ENCODE data around the gene DHRS4.
A peak's percentile ranks its signal among the peaks of the same experiment; 100 is the strongest.
"Not testable (repeated sequence)": the region's sequence is repeated elsewhere in the genome, so short reads cannot be mapped to it uniquely, and the experiment has no call there.

The DHRS4 gene

GRCh38 chr14:23993042-23993441 is 39.5 kb downstream of the DHRS4 start:
- H3K9me2 ChIP-seq (ENCODE audit: low read depth, low read length); H2AFZ ChIP-seq (ENCODE audit: low read length); H3K9me3 ChIP-seq (ENCODE audit: low read length); H3K79me2 ChIP-seq (ENCODE audit: insufficient read depth, low read length); H3K4me3 ChIP-seq (ENCODE audit: low read depth, low read length, poor library complexity, severe bottlenecking); H3K36me3 ChIP-seq (ENCODE audit: insufficient read depth, low read length); H3K27me3 ChIP-seq (ENCODE audit: insufficient read depth, low read length); H3F3A ChIP-seq (ENCODE audit: insufficient read depth, low read length); H4K20me1 ChIP-seq (ENCODE audit: insufficient read depth, low read length); H3K9ac ChIP-seq (ENCODE audit: low read length); H3K27ac ChIP-seq (ENCODE audit: low read depth, low read length, poor library complexity, severe bottlenecking); H3K4me2 ChIP-seq (ENCODE audit: low read length): not testable (repeated sequence)
- peaks cover 19% of the 10 kb centered on the region for H3K4me1 ChIP-seq (ENCODE audit: insufficient read depth, low read length, severe bottlenecking)

GRCh38 chr14:23996009-23996408 is 42.4 kb downstream of the DHRS4 start:
- H2AFZ ChIP-seq (ENCODE audit: low read length); H3K79me2 ChIP-seq (ENCODE audit: insufficient read depth, low read length); H3K4me2 ChIP-seq (ENCODE audit: low read length); H3K9me2 ChIP-seq (ENCODE audit: low read depth, low read length); H3K4me3 ChIP-seq (ENCODE audit: low read depth, low read length, poor library complexity, severe bottlenecking); H3K27ac ChIP-seq (ENCODE audit: low read depth, low read length, poor library complexity, severe bottlenecking); H4K20me1 ChIP-seq (ENCODE audit: insufficient read depth, low read length); H3K4me1 ChIP-seq (ENCODE audit: insufficient read depth, low read length, severe bottlenecking); H3K9ac ChIP-seq (ENCODE audit: low read length); H3K9me3 ChIP-seq (ENCODE audit: low read length); H3F3A ChIP-seq (ENCODE audit: insufficient read depth, low read length); H3K27me3 ChIP-seq (ENCODE audit: insufficient read depth, low read length); H3K36me3 ChIP-seq (ENCODE audit: insufficient read depth, low read length): not testable (repeated sequence)

- not testable (repeated sequence) for H3K9me3 ChIP-seq (ENCODE audit: low read length); H2AFZ ChIP-seq (ENCODE audit: low read length); H3K27ac ChIP-seq (ENCODE audit: low read depth, low read length, poor library complexity, severe bottlenecking); H3F3A ChIP-seq (ENCODE audit: insufficient read depth, low read length); H3K4me2 ChIP-seq (ENCODE audit: low read length); H3K27me3 ChIP-seq (ENCODE audit: insufficient read depth, low read length); H3K9me2 ChIP-seq (ENCODE audit: low read depth, low read length); H3K9ac ChIP-seq (ENCODE audit: low read length); H4K20me1 ChIP-seq (ENCODE audit: insufficient read depth, low read length); H3K4me1 ChIP-seq (ENCODE audit: insufficient read depth, low read length, severe bottlenecking); H3K4me3 ChIP-seq (ENCODE audit: low read depth, low read length, poor library complexity, severe bottlenecking); H3K36me3 ChIP-seq (ENCODE audit: insufficient read depth, low read length); H3K79me2 ChIP-seq (ENCODE audit: insufficient read depth, low read length)
Measured at GRCh38 chr14:23996825-23997224, 43.3 kb downstream of the DHRS4 start.

- not testable (repeated sequence) for H3K27me3 ChIP-seq (ENCODE audit: insufficient read depth, low read length); H3F3A ChIP-seq (ENCODE audit: insufficient read depth, low read length); H3K4me2 ChIP-seq (ENCODE audit: low read length); H3K9ac ChIP-seq (ENCODE audit: low read length); H3K27ac ChIP-seq (ENCODE audit: low read depth, low read length, poor library complexity, severe bottlenecking); H2AFZ ChIP-seq (ENCODE audit: low read length); H3K9me2 ChIP-seq (ENCODE audit: low read depth, low read length); H3K36me3 ChIP-seq (ENCODE audit: insufficient read depth, low read length); H3K4me1 ChIP-seq (ENCODE audit: insufficient read depth, low read length, severe bottlenecking); H4K20me1 ChIP-seq (ENCODE audit: insufficient read depth, low read length); H3K4me3 ChIP-seq (ENCODE audit: low read depth, low read length, poor library complexity, severe bottlenecking); H3K79me2 ChIP-seq (ENCODE audit: insufficient read depth, low read length); H3K9me3 ChIP-seq (ENCODE audit: low read length)
Measured at GRCh38 chr14:23999640-24000039, 46.1 kb downstream of the DHRS4 start.

GRCh38 chr14:24001078-24001477 is 47.5 kb downstream of the DHRS4 start:
- not testable (repeated sequence) for H3K79me2 ChIP-seq (ENCODE audit: insufficient read depth, low read length); H3K4me3 ChIP-seq (ENCODE audit: low read depth, low read length, poor library complexity, severe bottlenecking); H4K20me1 ChIP-seq (ENCODE audit: insufficient read depth, low read length); H3K4me1 ChIP-seq (ENCODE audit: insufficient read depth, low read length, severe bottlenecking); H3K27me3 ChIP-seq (ENCODE audit: insufficient read depth, low read length); H3K9me2 ChIP-seq (ENCODE audit: low read depth, low read length); H3K27ac ChIP-seq (ENCODE audit: low read depth, low read length, poor library complexity, severe bottlenecking); H3K9me3 ChIP-seq (ENCODE audit: low read length); H3K9ac ChIP-seq (ENCODE audit: low read length); H2AFZ ChIP-seq (ENCODE audit: low read length); H3K4me2 ChIP-seq (ENCODE audit: low read length); H3F3A ChIP-seq (ENCODE audit: insufficient read depth, low read length); H3K36me3 ChIP-seq (ENCODE audit: insufficient read depth, low read length)

- H3K36me3 ChIP-seq (ENCODE audit: insufficient read depth, low read length); H3K9me3 ChIP-seq (ENCODE audit: low read length); H3K9me2 ChIP-seq (ENCODE audit: low read depth, low read length); H3F3A ChIP-seq (ENCODE audit: insufficient read depth, low read length); H2AFZ ChIP-seq (ENCODE audit: low read length); H3K4me3 ChIP-seq (ENCODE audit: low read depth, low read length, poor library complexity, severe bottlenecking); H3K27ac ChIP-seq (ENCODE audit: low read depth, low read length, poor library complexity, severe bottlenecking); H3K27me3 ChIP-seq (ENCODE audit: insufficient read depth, low read length); H3K4me2 ChIP-seq (ENCODE audit: low read length); H3K9ac ChIP-seq (ENCODE audit: low read length); H4K20me1 ChIP-seq (ENCODE audit: insufficient read depth, low read length); H3K4me1 ChIP-seq (ENCODE audit: insufficient read depth, low read length, severe bottlenecking); H3K79me2 ChIP-seq (ENCODE audit: insufficient read depth, low read length): not testable (repeated sequence)
Measured at GRCh38 chr14:24001679-24002078, 48.1 kb downstream of the DHRS4 start.

GRCh38 chr14:24006471-24006816 is 52.9 kb downstream of the DHRS4 start:
- not testable (repeated sequence) for H3K27me3 ChIP-seq (ENCODE audit: insufficient read depth, low read length); H3K9me2 ChIP-seq (ENCODE audit: low read depth, low read length); H3K36me3 ChIP-seq (ENCODE audit: insufficient read depth, low read length); H2AFZ ChIP-seq (ENCODE audit: low read length); H4K20me1 ChIP-seq (ENCODE audit: insufficient read depth, low read length); H3K27ac ChIP-seq (ENCODE audit: low read depth, low read length, poor library complexity, severe bottlenecking); H3K9me3 ChIP-seq (ENCODE audit: low read length); H3F3A ChIP-seq (ENCODE audit: insufficient read depth, low read length); H3K79me2 ChIP-seq (ENCODE audit: insufficient read depth, low read length)
- peaks cover 30% of the 10 kb centered on the region for H3K4me1 ChIP-seq (ENCODE audit: insufficient read depth, low read length, severe bottlenecking)
- peak overlapping the region; percentile 66 for H3K4me3 ChIP-seq (ENCODE audit: low read depth, low read length, poor library complexity, severe bottlenecking)
- H3K4me2 ChIP-seq (ENCODE audit: low read length): peak overlapping the region; percentile 78
- peak overlapping the region; percentile 74 for H3K9ac ChIP-seq (ENCODE audit: low read length)

- H4K20me1 ChIP-seq (ENCODE audit: insufficient read depth, low read length); H2AFZ ChIP-seq (ENCODE audit: low read length); H3K36me3 ChIP-seq (ENCODE audit: insufficient read depth, low read length); H3K27me3 ChIP-seq (ENCODE audit: insufficient read depth, low read length); H3K9me2 ChIP-seq (ENCODE audit: low read depth, low read length); H3K9me3 ChIP-seq (ENCODE audit: low read length); H3F3A ChIP-seq (ENCODE audit: insufficient read depth, low read length); H3K79me2 ChIP-seq (ENCODE audit: insufficient read depth, low read length): not testable (repeated sequence)
- peaks cover 30% of the 10 kb centered on the region for H3K4me1 ChIP-seq (ENCODE audit: insufficient read depth, low read length, severe bottlenecking)
- H3K4me3 ChIP-seq (ENCODE audit: low read depth, low read length, poor library complexity, severe bottlenecking): peak overlapping the region; percentile 66
- H3K27ac ChIP-seq (ENCODE audit: low read depth, low read length, poor library complexity, severe bottlenecking): peak overlapping the region; percentile 49
- H3K4me2 ChIP-seq (ENCODE audit: low read length): peak overlapping the region; percentile 78
- peak overlapping the region; percentile 74 for H3K9ac ChIP-seq (ENCODE audit: low read length)
Measured at GRCh38 chr14:24006817-24007652, 53.5 kb downstream of the DHRS4 start.
